GM10266 (cell line): Measurements from ENCODE around the gene ZNF236.

Experiments used
- DNase-seq: peaks from one replicate; pipeline ENCODE4 v3.0.0; 2012; ENCODE audit errors: extremely low spot score
- CTCF ChIP-seq: IDR thresholded peaks from 2 replicates; pipeline ENCODE4 v1.5.1; 2012; ENCODE audit warnings: mild to moderate bottlenecking, low read depth; ENCODE audit not compliant: control insufficient read depth, insufficient read depth; ENCODE audit errors: missing control alignments

Gene ZNF236

GRCh38 chr18:77006305-77007175 lies 184.2 kb downstream of the ZNF236 start:
- DNase-seq = no peak

GRCh38 chr18:77007251-77007650 lies 184.9 kb downstream of the ZNF236 start:
- no peak for TF ChIP-seq CTCF
- DNase-seq = no peak

More at GRCh38 chr18:77006305-77007175, 184.2 kb downstream of the ZNF236 start:
- no peak for TF ChIP-seq CTCF

GRCh38 chr18:77008006-77008405 lies 185.6 kb downstream of the ZNF236 start:
- TF ChIP-seq CTCF = no peak
- DNase-seq = no peak

DNA sequence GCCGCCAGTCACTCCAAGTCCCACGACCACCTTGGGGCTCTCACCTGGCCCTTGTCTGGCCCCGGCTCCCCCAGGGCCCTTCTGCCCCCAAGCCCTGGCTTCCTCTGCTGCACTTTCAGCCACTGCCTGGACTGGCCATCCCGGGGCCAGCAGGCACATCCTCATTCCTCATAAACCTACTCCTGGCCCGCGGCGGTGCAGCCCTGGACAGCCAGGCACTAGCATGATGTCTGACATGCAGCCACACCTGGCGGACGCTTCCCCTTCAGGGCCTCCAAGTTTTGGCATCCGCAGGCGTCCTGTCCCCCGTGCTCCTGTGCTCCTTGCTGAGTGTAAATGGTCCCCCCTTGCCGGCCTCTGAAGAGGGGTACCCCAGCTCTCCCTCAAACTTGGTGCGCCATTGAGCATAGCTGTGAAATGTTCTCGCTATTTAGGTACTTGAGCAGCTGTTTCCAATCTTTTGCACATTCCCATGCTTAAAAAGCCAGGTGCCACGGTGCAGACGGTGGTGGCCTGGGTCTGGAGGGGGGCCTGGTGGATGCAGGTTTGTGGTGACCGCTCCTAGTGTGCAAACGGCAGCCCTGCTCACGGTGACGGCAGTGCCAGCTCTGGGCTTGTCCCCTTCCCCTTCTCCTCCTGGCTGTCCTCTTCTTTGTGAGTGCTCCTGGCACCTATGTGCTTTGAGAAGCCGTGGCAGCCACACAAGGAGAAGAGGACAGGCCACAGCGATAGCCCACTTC lies 186.4 kb downstream of the ZNF236 start:
- DNase-seq = no peak
- no peak for TF ChIP-seq CTCF

DNA sequence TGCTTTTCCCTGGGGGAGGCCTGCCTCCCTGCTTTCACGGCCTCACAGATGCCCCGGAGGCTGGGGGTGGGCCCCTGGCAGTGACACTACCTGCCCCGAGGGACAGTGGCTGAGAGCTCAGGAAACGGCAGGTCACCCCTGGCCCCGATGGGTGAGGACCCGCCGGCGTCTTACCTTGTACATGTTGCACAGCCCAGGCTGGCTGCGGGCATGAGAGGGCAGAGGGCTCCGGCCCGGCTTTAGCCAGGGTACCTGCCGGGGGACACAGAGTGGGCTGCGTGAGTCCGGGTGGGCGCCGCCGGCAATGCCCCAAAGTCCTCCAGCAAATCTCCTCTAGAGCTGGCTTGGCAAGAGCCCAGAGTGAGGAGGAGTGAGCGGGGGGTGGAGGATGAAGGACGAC lies 187.3 kb downstream of the ZNF236 start:
- no peak for TF ChIP-seq CTCF
- DNase-seq = no peak

- no peak for TF ChIP-seq CTCF
- DNase-seq = no peak
Measured at GRCh38 chr18:77012120-77012519, 189.8 kb downstream of the ZNF236 start.
